GM23338 (cell line): ENCODE measurements around the gene TPST2. TPM values are rescaled to one million over a fixed set of nuclear protein-coding genes. Genes with fewer than 3 reads are reported as not detected.
A peak's percentile ranks its signal among the peaks of the same experiment; 100 is the strongest.

Source experiments
- ATAC-seq: fragments of 200-7000 bp; cut with Tn5 transposase; 3 replicates; pipeline ENCODE4 v1.9.1; 2020
- DNase-seq: peaks from one replicate; pipeline ENCODE4 v3.0.0-alpha.2; 2015; ENCODE audit warnings: low spot score
- H2AFZ ChIP-seq: fragments of 200-600 bp; sonication (generic); 2 replicates; pipeline ENCODE4 v1.8.0; 2016; ENCODE audit warnings: antibody characterized with exemption, mild to moderate bottlenecking, moderate library complexity
- H3F3A ChIP-seq: fragments of 200-600 bp; sonication (generic); replicated peaks from 2 replicates; pipeline ENCODE4 v1.8.0; 2017; ENCODE audit warnings: antibody characterized with exemption, mixed run types, low read depth
- H3K27ac ChIP-seq: fragments of 200-600 bp; sonication (generic); 2 replicates; pipeline ENCODE4 v1.6.1; 2016; ENCODE audit warnings: low read depth
- H3K27me3 ChIP-seq: fragments of 200-600 bp; sonication (generic); 2 replicates; pipeline ENCODE4 v1.8.0; 2016; ENCODE audit warnings: mild to moderate bottlenecking, mixed run types, moderate library complexity; ENCODE audit not compliant: insufficient read depth
- H3K36me3 ChIP-seq: fragments of 200-600 bp; sonication (generic); 2 replicates; pipeline ENCODE4 v1.8.0; 2016; ENCODE audit warnings: mild to moderate bottlenecking; ENCODE audit not compliant: insufficient read depth
- H3K4me1 ChIP-seq: fragments of 200-600 bp; sonication (generic); 2 replicates; pipeline ENCODE4 v1.8.0; 2016; ENCODE audit warnings: mild to moderate bottlenecking, moderate library complexity; ENCODE audit not compliant: insufficient read depth
- H3K4me2 ChIP-seq: fragments of 200-600 bp; sonication (generic); 2 replicates; pipeline ENCODE4 v1.7.1; 2017; ENCODE audit warnings: mixed run types
- H3K4me3 ChIP-seq: fragments of 200-600 bp; sonication (generic); 2 replicates; pipeline ENCODE4 v1.6.1; 2016; ENCODE audit warnings: mixed run types
- H3K79me2 ChIP-seq: fragments of 200-600 bp; sonication (generic); replicated peaks from 2 replicates; pipeline ENCODE4 v1.8.0; 2017; ENCODE audit warnings: mild to moderate bottlenecking; ENCODE audit not compliant: insufficient read depth
- H3K9me2 ChIP-seq: fragments of 200-600 bp; sonication (generic); 2 replicates; pipeline ENCODE4 v1.8.0; 2017; ENCODE audit not compliant: insufficient read depth
- H4K20me1 ChIP-seq: fragments of 200-600 bp; sonication (generic); replicated peaks from 2 replicates; pipeline ENCODE4 v1.8.0; 2017; ENCODE audit warnings: mild to moderate bottlenecking; ENCODE audit not compliant: insufficient read depth
- H3K27ac Mint-ChIP-seq: 2 replicates; pipeline ENCODE4 v1.8.0; 2020; ENCODE audit warnings: inconsistent platforms, mild to moderate bottlenecking, moderate library complexity, mixed read lengths
- H3K27me3 Mint-ChIP-seq: 3 replicates; pipeline ENCODE4 v1.8.0; 2022; ENCODE audit warnings: low read depth, mild to moderate bottlenecking, moderate library complexity, mixed read lengths, inconsistent platforms; ENCODE audit not compliant: insufficient read depth, poor library complexity
- H3K36me3 Mint-ChIP-seq: 3 replicates; pipeline ENCODE4 v1.8.0; 2021; ENCODE audit warnings: low read depth, mild to moderate bottlenecking, inconsistent platforms, moderate library complexity, mixed read lengths
- H3K4me1 Mint-ChIP-seq: 3 replicates; pipeline ENCODE4 v1.8.0; 2020; ENCODE audit warnings: mild to moderate bottlenecking, inconsistent platforms, mixed read lengths
- H3K4me3 Mint-ChIP-seq: 3 replicates; pipeline ENCODE4 v1.8.0; 2021; ENCODE audit warnings: moderate library complexity, mild to moderate bottlenecking, inconsistent platforms, mixed read lengths
- H3K9me3 Mint-ChIP-seq: 3 replicates; pipeline ENCODE4 v1.8.0; 2020; ENCODE audit warnings: moderate library complexity, mild to moderate bottlenecking, inconsistent platforms, mixed read lengths
- CREB1 ChIP-seq: fragments of 250-450 bp; sonication (Bioruptor Pico); IDR thresholded peaks from 2 replicates; pipeline ENCODE4 v1.5.0; 2020; ENCODE audit warnings: low read depth, mild to moderate bottlenecking, moderate library complexity
- ETS1 ChIP-seq: IDR thresholded peaks from 2 replicates; pipeline ENCODE4 v1.6.1; 2016; ENCODE audit warnings: antibody characterized with exemption
- EZH2 ChIP-seq: fragments of 200-600 bp; sonication (generic); IDR thresholded peaks from one replicate; pipeline ENCODE4 v1.8.0; 2017; ENCODE audit warnings: antibody characterized with exemption, mild to moderate bottlenecking, low read depth; ENCODE audit not compliant: unreplicated experiment
- EZH2phosphoT487 ChIP-seq: fragments of 200-600 bp; sonication (generic); IDR thresholded peaks from one replicate; pipeline ENCODE4 v1.8.1; 2018; ENCODE audit warnings: antibody characterized with exemption; ENCODE audit not compliant: unreplicated experiment
- NANOG ChIP-seq: IDR thresholded peaks from 2 replicates; pipeline ENCODE4 v1.6.1; 2016; ENCODE audit warnings: antibody characterized with exemption, borderline replicate concordance
- POLR2AphosphoS5 ChIP-seq: IDR thresholded peaks from 2 replicates; pipeline ENCODE4 v1.6.1; 2016; ENCODE audit warnings: antibody characterized with exemption, low read depth
- REST ChIP-seq: IDR thresholded peaks from one replicate; pipeline ENCODE4 v1.6.1; 2018; ENCODE audit warnings: antibody characterized with exemption; ENCODE audit not compliant: unreplicated experiment
- STAT1 ChIP-seq: IDR thresholded peaks from one replicate; pipeline ENCODE4 v1.6.1; 2016; ENCODE audit warnings: antibody characterized with exemption; ENCODE audit not compliant: unreplicated experiment
- ZNF114 ChIP-seq: fragments of 250-450 bp; sonication (Bioruptor Pico); IDR thresholded peaks from 2 replicates; pipeline ENCODE4 v1.5.0; 2020; ENCODE audit warnings: mild to moderate bottlenecking, moderate library complexity
- ZNF331 ChIP-seq: fragments of 250-450 bp; sonication (Bioruptor Pico); IDR thresholded peaks from 2 replicates; pipeline ENCODE4 v1.5.0; 2020; ENCODE audit warnings: low read depth, mild to moderate bottlenecking, moderate library complexity
- ZNF462 ChIP-seq: fragments of 250-450 bp; sonication (Bioruptor Pico); IDR thresholded peaks from 2 replicates; pipeline ENCODE4 v1.5.0; 2020; ENCODE audit warnings: mild to moderate bottlenecking, moderate library complexity
- polyA plus RNA-seq: library from polyadenylated mRNA; unstranded; fragments of >200 nt; fragmentation: Nextera tagmentation; extraction: Ambion mirVana; gene quantifications from 2 replicates; pipeline ENCODE4 v1.2.1, GENCODE V29; 2016
- total RNA-seq: library from RNA; depleted of rRNA; stranded (reverse); fragments of >200 nt; shearing (Covaris generic); gene quantifications from 2 replicates; pipeline ENCODE4 v1.2.3, GENCODE V29; 2014

Gene TPST2
- total and polyA plus RNA-seq, 2 experiments from 2014 or later = 37.9 to 127 TPM

- TF ChIP-seq ZNF462 (CRISPR knock-in tag) (no peak), REST (no peak)
Measured at GRCh38 chr22:26513838-26514237, 76.1 kb downstream of the TPST2 start (continued).

DNA sequence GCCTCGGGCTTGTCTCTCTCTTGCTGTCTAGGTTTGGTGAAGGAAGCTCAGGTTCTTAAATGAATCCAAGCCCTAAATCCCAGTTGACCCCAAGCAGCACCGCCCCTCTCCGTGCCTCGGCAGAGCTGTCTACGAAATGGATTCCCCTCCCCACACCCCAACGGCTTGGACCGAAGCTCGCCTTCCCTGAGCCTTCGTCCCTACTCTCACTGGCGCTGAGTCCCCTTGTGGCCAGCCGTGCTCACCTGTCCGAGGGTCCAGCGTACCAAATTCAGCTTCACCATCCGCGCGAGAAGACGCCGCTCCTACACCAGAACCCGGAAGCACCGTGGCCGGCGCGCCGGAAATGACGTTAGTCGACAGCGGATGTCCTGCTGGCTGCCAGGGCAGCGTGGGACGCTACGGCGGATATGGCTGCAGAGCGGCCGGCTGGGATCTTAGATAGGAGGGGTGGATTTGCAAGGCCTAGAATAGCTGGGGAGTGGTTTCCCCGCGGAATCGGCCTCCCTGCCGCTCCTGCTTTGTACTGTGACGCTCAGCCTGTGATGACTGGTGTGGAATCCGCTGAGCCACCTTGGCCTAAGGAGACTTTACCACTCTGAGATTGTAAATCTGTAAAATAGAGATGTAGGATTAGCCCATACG, 77.7 kb downstream of the TPST2 start, which contains the start of gene TFIP11:
TSS of gene TFIP11 (minus strand) at position 325 of the 645 bp plus-strand sequence. CDS start 2,201 bp downstream, outside the sequence.
- Histone ChIP-seq H4K20me1 (peaks cover 9% of the 10 kb centered on the region), H3K4me3 (peak within 1 kb of the TSS; percentile 88), H3K27ac (peak within 1 kb of the TSS; percentile 70), H3K36me3 (peaks cover 19% of the 10 kb centered on the region), H3K4me2 (peak within 1 kb of the TSS; percentile 99), H3K9me2 (no peaks in the 10 kb centered on the region), H3K4me1 (peaks cover 12% of the 10 kb centered on the region), H3K79me2 (peaks cover 32% of the 10 kb centered on the region), H3K27me3 (no peaks in the 10 kb centered on the region), H2AFZ (peak within 1 kb of the TSS; percentile 77; the same call in 1 of the 2 replicates), H3F3A (0 out of 2 replicates have a peak, but pooled peaks cover 3% of the 10 kb centered on the region)
- peaks cover 11% of the 10 kb centered on the region for H3K4me1 Mint-ChIP-seq
- DNase-seq (peak; percentile 99), ATAC-seq (peak; percentile 99)
- no peaks in the 10 kb centered on the region for H3K9me3 Mint-ChIP-seq
- peak within 1 kb of the TSS; percentile 100 for H3K4me3 Mint-ChIP-seq
- H3K36me3 Mint-ChIP-seq = peaks cover 27% of the 10 kb centered on the region
- H3K27ac Mint-ChIP-seq = peak within 1 kb of the TSS; percentile 97
- peaks cover 4% of the 10 kb centered on the region for H3K27me3 Mint-ChIP-seq
- TF ChIP-seq STAT1 = no peak
- no peak for TF ChIP-seq EZH2
- no peak for TF ChIP-seq ZNF114 (CRISPR knock-in tag)
- no peak for TF ChIP-seq EZH2phosphoT487
- no peak for TF ChIP-seq NANOG
- TF ChIP-seq POLR2AphosphoS5 = peak; percentile 80
- no peak for TF ChIP-seq ZNF331
- peak; percentile 96 for TF ChIP-seq CREB1 (CRISPR knock-in tag)
- peak; percentile 87 for TF ChIP-seq ETS1
